Adipocyte (in vitro differentiated cells): Measurements from ENCODE around the gene PROB1.

Experiments used
- DNase-seq: peaks from one replicate; pipeline ENCODE4 v3.0.0-alpha.2; 2015; ENCODE audit warnings: low read depth
- H3K27me3 ChIP-seq: replicated peaks from 2 replicates; pipeline ENCODE4 v1.7.0; 2013; ENCODE audit warnings: mild to moderate bottlenecking, low read length, moderate library complexity; ENCODE audit not compliant: control insufficient read depth, insufficient read depth
- H3K36me3 ChIP-seq: 2 replicates; pipeline ENCODE4 v1.7.0; 2013; ENCODE audit warnings: low read length, mild to moderate bottlenecking, moderate library complexity; ENCODE audit not compliant: control insufficient read depth, insufficient read depth, severe bottlenecking
- H3K4me1 ChIP-seq: 2 replicates; pipeline ENCODE4 v1.7.0; 2013; ENCODE audit warnings: mild to moderate bottlenecking, low read length, moderate library complexity; ENCODE audit not compliant: control insufficient read depth, insufficient read depth
- H3K4me3 ChIP-seq: 2 replicates; pipeline ENCODE4 v1.7.0; 2013; ENCODE audit warnings: mild to moderate bottlenecking, low read length, moderate library complexity
- H3K9ac ChIP-seq: 2 replicates; pipeline ENCODE4 v1.7.0; 2013; ENCODE audit warnings: mild to moderate bottlenecking, low read length, moderate library complexity
- H3K9me3 ChIP-seq: 2 replicates; pipeline ENCODE4 v1.7.0; 2013; ENCODE audit warnings: mild to moderate bottlenecking, low read length, moderate library complexity; ENCODE audit not compliant: control insufficient read depth

The PROB1 gene

GRCh38 chr5:139343476-139343875 lies 51.4 kb downstream of the PROB1 start:
- no peak for DNase-seq
- H3K27me3 ChIP-seq, result no peaks in the 10 kb centered on the region
- H3K9ac ChIP-seq, result peak overlapping the region; percentile 100
- peak overlapping the region; percentile 100 for H3K4me3 ChIP-seq
- no peaks in the 10 kb centered on the region for H3K36me3 ChIP-seq
- no peaks in the 10 kb centered on the region for H3K9me3 ChIP-seq
- peaks cover 28% of the 10 kb centered on the region for H3K4me1 ChIP-seq

- H3K9me3 ChIP-seq, result no peaks in the 10 kb centered on the region
- H3K9ac ChIP-seq, result peak overlapping the region; percentile 100
- DNase-seq, result no peak
- H3K4me1 ChIP-seq, result peaks cover 28% of the 10 kb centered on the region
- no peaks in the 10 kb centered on the region for H3K27me3 ChIP-seq
- H3K36me3 ChIP-seq, result no peaks in the 10 kb centered on the region
- H3K4me3 ChIP-seq, result peak overlapping the region; percentile 100
Measured at GRCh38 chr5:139342423-139342723, 52.5 kb downstream of the PROB1 start.

GRCh38 chr5:139341689-139342422 lies 53.0 kb downstream of the PROB1 start, which contains the start of gene PAIP2:
PAIP2 (plus strand) TSS chr5:139341854; CDS start chr5:139363785, 21,931 bp downstream.
- H3K27me3 ChIP-seq, result no peaks in the 10 kb centered on the region
- peak within 1 kb of the TSS; percentile 100 for H3K9ac ChIP-seq
- no peaks in the 10 kb centered on the region for H3K9me3 ChIP-seq
- peak within 1 kb of the TSS; percentile 100 for H3K4me3 ChIP-seq
- H3K4me1 ChIP-seq, result peaks cover 28% of the 10 kb centered on the region
- DNase-seq, result peak; percentile 98
- H3K36me3 ChIP-seq, result no peaks in the 10 kb centered on the region

GRCh38 chr5:139341187-139341688 lies 53.7 kb downstream of the PROB1 start:
- no peaks in the 10 kb centered on the region for H3K27me3 ChIP-seq
- peaks cover 33% of the 10 kb centered on the region for H3K4me1 ChIP-seq
- peak overlapping the region; percentile 100 for H3K4me3 ChIP-seq
- H3K9ac ChIP-seq, result peak overlapping the region; percentile 100
- no peak for DNase-seq
- no peaks in the 10 kb centered on the region for H3K36me3 ChIP-seq
- no peaks in the 10 kb centered on the region for H3K9me3 ChIP-seq
